Activated CD8-positive, alpha-beta memory T cell treated with anti-CD3 and anti-CD28 coated beads, Interleukin-2, amount 50 U/mL, for 4 hours (primary cell): ENCODE results near the gene LAMB2.

Experiments used
- DNase-seq: peaks from one replicate; pipeline ENCODE4 v3.0.0-alpha.2; 2020

Gene LAMB2

DNA sequence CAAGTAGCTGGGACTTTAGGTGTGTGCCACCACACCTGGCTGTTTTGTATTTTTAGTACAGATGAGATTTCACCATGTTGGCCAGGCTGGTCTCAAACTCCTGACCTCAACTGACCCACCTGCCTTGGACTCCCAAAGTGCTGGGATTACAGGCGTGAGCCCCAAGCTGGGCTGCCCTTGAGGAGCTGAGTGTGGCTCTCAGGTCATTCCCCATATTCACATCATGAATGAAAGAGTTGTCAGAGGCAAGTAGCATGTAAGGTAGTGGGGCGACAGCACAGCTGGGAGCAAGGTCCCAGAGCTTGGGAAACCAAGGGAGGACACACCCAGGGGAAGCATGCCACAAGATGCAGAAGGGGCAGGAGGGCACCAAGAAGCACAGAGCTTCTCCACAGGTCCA is 28.3 kb upstream of the LAMB2 start:
- DNase-seq: no peak

DNA sequence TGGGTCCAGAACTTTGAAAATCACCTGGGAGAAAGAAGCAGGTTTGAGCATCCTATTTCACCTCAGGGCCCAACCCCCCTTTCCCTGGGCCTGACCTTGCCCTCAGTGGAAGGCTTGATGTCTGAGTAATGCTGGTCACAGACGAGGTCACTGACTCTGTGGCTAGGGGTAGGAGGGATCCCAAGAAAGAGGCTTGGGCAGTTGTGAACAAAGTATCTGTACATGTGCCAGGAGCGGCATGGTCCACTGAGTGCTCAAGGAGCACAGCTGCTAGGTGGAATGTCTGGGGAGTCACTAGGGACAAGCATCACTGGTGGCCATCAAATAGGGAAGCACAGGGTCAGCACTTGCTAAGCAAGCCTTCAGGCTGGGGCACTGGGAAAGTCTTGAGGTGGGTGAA is 25.9 kb upstream of the LAMB2 start:
- no peak for DNase-seq

DNA sequence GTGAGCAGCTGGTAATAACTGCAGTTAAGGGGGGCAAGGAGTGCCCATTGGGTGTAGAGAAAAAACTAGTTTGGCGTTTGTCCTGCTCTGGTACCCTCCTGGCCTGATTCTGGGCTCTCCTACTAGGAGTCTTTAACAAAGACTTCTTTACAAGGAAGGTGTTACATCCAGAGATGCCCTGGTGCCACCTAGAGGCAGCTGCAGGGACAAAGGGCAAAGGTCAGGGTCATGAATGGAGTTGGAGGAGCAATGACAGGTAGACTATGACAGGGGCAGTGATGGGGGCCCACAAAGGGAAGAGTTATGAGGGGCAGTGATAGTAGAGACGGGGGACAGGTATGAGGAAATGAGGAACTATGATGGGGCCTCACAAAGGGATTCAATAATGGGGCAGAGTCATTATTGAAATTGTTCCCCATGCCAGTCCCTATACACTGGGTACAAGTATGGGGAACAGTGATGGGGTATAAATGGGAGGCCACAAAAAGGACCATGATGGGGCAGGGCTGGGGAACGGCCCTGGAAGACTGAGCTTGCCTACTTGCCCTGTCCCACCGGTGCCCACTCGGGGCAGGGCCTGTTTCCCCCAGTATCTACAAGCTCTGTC is 25.4 kb upstream of the LAMB2 start:
- peak; percentile 64 for DNase-seq

- no peak for DNase-seq
Measured at GRCh38 chr3:49157289-49157688, 24.4 kb upstream of the LAMB2 start.

DNA sequence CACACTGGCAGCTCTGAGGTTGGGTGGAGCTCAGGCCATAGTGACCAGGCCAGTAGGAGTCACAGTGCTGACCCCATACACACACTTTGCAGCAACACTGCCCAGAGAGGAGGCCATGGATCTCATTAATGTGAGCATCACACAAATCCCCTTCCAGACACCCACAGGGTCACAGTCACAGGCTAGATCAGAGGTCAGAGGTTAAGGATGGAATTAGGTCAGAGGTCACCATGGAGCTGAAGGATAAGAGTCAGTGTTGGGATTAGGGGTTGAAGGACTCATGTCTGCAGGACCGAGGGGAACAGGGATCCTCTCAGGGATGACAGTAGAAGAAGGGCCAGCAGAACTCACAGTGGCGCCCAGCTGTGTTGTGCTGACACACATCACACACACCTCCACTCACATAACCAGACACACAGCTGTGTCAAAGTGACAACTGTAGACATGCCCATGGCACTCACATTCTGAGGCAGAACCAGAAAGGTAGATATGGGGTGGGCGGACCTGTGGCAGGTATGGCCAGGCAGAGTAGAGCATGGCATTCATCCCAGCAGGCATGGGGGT is 20.6 kb upstream of the LAMB2 start:
- no peak for DNase-seq

DNA sequence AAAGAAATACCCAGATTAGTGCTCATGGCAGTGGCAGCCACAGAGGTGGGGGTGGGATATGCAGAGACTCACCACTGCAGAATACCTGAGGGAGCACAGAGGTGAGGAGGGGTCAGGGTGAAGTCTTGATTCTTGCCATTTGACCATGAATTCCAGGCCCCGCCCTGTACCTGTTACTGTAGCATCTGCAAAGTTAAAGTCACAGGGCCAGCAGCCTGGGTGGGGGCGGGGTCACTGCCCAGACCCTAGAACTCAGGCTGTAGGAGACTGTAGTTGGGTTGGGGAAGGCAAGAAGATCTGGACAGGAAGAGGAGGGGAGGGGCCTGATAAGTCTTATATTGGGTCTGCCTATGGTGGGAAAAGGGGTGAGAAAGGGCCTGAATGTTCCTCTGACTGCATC is 18.8 kb upstream of the LAMB2 start:
- no peak for DNase-seq

DNA sequence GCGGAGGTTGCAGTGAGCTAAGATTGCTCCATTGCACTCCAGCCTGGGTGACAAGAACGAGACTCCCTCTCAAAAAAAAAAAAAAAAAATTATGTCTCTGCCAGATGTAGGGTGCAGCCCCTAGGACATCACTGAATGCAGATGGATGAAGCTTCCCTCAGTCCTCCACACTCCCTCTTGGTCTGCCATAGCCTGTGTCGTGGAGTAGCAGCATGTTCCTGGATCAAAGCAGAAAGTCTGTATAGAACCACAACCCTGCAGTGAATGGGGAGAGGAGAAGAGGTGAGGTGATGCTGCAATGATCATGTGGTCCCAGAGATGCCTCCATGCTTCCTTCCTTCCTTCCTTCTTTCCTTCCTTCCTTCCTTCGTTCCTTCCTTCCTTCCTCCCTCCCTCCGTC is 15.3 kb upstream of the LAMB2 start:
- DNase-seq: no peak

GRCh38 chr3:49140080-49140479 is 7.2 kb upstream of the LAMB2 start:
- DNase-seq: no peak

- no peak for DNase-seq
Measured at GRCh38 chr3:49135499-49135898, 2.6 kb upstream of the LAMB2 start.

DNA sequence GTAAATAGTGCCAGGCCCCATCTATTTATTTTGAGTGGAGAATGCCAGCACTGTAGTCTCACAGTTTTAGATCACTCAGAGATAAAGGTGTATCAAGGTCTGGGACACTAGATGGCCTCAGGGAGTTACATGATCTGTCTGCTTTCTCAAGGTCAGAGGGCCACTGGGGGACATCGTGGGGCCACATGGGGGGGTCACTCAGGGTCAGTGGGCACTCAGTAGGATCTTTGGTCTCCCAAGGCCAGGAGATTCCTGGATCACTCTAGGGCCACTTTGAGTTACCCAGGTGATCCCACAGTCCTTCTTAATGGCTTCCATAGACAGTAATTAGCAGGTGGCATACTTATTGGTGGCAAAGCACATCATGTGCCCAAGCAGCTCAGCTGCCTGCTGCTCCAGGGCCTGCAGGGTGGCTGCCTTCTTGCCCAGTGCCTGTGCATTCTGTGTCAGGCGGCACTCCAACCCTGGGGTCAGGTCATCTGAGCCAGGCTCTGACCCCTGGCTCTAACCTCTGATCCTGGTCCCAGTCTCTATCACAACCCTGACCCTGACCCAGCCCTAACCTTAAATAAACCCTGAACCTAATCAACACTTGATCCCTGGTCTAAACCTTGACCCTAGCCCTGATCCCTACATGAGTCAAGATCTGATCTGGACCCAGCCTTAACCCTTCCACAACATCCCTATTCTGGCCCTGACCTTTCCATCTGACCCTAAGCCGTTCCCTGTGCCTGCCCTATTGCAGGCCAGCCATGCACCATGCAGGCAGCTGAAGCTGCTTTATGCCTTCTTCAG is 1.8 kb upstream of the LAMB2 start:
- no peak for DNase-seq

DNA sequence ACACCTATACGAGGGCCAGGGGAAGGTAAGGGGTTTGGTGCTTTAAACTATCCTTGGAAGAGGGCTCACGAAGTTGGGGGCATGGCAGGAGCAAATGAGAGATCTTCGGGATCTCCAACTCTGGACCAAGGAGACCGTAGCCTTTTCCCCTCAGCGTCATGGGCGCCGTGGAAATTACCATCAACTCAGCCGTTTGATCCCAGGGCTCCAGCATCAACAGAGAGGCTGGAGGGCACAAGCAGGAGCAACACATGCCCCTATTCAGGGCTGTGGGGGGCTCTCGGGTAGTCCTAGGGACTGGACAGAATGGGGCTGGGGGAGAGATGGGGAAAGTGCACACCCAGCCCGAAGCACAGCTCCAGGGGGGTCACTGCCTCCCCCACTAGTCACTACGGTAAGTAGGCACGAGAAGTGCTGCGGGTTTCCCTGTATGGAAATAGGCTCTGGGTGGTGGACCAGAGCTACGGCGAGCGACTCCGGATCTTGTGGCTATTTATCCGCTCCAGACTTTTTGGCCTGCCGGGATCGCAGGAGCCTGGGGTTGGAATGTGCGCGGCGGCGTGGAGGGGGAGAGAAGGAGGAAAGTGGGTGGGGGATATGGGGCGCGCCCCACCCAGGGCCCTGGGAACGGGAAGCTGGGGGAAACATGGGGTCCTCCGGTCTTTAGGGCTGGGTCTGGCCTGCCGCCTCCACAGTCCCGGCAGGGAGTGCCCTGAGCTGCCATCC is 539 bp upstream of the LAMB2 start:
- no peak for DNase-seq

DNA sequence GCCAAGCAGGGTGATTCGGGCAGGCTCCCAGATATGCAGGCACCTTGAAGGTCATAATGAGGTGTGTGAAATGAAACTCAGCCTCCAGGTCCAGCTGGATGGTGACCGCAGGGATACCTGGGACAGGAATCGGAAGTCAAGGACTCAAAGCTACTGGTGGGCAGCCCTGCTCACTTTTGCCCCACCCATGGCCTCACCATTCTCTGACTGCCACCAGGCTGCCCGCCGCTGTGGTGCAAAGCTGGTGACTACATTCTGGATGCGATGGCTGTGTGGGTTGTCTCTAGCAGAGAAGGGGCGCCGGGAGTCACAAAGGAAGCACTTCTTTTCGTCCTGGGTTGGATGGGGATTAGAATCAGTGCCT is 795 bp downstream of the LAMB2 start:
- DNase-seq: no peak

DNA sequence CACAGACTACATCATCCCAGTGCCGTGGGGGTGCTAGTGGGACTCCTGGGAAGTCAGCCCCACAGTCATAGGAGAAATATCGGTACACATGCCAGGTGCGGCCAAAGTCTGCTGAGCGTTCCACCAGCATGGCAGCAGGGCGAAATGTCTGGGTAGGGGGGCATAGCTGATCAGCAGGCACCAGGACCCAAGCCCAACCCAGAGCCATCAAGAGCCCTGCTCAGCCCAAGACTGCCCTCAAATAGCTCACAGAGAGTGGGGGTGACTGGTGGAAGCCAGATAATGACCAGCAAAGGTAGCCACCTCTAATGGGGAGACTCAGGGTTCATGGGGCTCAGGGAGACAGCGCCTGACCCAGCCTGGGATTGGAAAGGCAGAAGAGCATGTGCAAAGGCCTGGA is 1.3 kb downstream of the LAMB2 start:
- no peak for DNase-seq

GRCh38 chr3:49131040-49131439 is 1.8 kb downstream of the LAMB2 start:
- no peak for DNase-seq

DNA sequence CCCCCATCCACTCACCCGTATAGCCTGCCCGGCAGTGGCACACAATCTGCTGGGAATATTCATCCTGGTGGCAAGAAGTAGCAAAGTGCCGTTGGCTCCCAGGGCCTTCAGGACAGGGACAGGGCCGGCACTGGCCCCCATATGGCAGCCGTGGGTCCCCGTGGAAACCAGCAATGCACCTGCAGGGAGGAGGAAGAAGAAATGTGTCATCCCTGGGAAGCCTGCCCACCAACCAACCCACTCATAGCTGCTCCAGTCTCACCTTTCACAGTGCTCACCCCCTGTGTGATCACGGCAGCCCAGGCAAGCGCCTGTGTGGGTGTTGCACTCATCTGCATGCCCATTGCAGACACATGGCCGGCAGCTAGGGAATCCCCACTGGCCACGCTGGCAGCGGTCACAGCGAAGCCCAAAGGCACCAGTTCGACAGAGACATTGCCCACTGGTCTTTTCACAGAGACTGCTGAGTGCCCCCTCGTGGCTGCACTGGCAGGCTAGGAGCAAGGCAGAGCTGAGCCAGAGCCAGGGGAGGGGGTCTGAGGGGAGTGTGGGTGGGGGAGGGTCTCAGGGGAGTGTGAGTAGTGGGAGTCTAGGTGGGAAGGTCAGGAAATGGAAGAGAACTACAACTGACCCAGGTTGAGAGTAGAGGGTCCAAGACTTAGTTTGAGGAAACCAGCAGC is 7.7 kb downstream of the LAMB2 start:
- DNase-seq: no peak

- no peak for DNase-seq
Measured at GRCh38 chr3:49124203-49124602, 8.6 kb downstream of the LAMB2 start.

- no peak for DNase-seq
Measured at GRCh38 chr3:49123687-49124086, 9.2 kb downstream of the LAMB2 start.

- DNase-seq: no peak
Measured at GRCh38 chr3:49122886-49123545, 9.8 kb downstream of the LAMB2 start.

- DNase-seq: no peak
Measured at GRCh38 chr3:49122451-49122850, 10.4 kb downstream of the LAMB2 start.

DNA sequence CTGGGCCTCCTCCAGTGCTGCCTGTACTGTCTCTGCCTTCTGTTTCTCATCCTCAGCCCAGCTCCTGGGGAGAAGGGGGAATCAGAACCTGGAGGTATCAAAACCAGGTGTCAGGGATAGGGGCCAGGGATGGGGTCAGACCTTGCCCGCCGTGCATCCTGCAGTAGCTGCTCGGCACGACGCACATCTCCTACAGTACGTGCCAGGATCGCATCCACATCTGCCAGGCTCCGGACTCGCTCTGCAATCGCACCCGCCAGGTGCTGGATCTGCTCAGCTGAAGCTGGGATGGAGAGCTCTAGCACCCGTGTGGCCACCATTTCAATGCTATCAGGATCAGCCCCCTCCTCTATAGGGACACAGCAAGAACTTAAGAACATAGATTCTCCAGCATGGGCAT is 10.8 kb downstream of the LAMB2 start:
- no peak for DNase-seq

GRCh38 chr3:49121132-49121736 is 11.6 kb downstream of the LAMB2 start:
- DNase-seq: no peak

- peak; percentile 95 for DNase-seq
Measured at GRCh38 chr3:49120438-49121131, 12.3 kb downstream of the LAMB2 start, which contains the start of gene USP19. Gene USP19 (minus strand): TSS chr3:49120823. CDS start chr3:49119145, 1,678 bp downstream.
